ENCODE data around the gene RAB35. TPM values are rescaled to one million over a fixed set of nuclear protein-coding genes. Genes with fewer than 3 reads are reported as not detected.

Gene RAB35
- total RNA-seq, 4 donors from 2014 or later = 12.3 to 30.7 (median 16.9) TPM

DNA sequence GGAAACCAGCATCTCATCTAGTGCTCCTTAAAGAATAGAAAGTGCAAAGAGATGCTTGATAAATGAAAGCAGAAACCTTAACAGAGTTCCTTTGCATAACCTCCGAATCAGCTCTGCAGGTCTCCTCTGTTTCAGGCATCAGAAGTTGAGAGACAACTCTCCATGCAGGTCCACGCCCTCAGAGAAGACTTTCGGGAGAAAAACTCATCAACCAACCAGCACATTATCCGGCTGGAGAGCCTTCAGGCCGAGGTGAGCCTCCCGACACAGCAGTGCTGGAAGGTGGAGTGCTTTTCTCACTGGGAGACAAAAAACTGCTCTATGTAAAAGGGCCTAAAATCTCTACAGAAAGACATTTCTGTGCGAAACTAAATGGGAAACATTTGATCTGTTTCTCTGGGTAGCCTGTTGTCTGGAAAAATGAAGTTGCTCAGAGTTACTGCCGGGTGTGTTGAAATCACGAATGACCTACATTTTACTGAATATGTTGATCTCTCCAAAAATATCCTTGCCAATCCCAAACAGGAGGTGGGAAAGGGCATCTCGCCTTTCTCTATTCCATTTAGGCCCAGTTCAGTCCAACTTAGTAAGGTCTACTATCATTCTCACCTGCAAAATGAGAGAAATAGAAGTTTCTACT is 54.9 kb downstream of the RAB35 start:
- Histone ChIP-seq H3K9me3 (no peaks in the 10 kb centered on the region), H3K27me3 (peaks cover 0 to 5% (median 3%) of the 10 kb centered on the region in 3 donors), H3K27ac (no peak overlapping the region), H3K36me3 (no peaks in the 10 kb centered on the region), H3K4me1 (no peaks in the 10 kb centered on the region), H3K4me3 (no peak overlapping the region)
- no peak for DNase-seq
- intact Hi-C loops (cut with DNase I; ENCODE audit: low total_unique reads) = no loop called here
- ATAC-seq = no peak
- TF ChIP-seq, protein P1, sequence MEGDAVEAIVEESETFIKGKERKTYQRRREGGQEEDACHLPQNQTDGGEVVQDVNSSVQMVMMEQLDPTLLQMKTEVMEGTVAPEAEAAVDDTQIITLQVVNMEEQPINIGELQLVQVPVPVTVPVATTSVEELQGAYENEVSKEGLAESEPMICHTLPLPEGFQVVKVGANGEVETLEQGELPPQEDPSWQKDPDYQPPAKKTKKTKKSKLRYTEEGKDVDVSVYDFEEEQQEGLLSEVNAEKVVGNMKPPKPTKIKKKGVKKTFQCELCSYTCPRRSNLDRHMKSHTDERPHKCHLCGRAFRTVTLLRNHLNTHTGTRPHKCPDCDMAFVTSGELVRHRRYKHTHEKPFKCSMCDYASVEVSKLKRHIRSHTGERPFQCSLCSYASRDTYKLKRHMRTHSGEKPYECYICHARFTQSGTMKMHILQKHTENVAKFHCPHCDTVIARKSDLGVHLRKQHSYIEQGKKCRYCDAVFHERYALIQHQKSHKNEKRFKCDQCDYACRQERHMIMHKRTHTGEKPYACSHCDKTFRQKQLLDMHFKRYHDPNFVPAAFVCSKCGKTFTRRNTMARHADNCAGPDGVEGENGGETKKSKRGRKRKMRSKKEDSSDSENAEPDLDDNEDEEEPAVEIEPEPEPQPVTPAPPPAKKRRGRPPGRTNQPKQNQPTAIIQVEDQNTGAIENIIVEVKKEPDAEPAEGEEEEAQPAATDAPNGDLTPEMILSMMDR (IDR thresholded peaks at IDR 0.05 in 4 of 5, conservative IDR thresholded peaks at IDR 0.05 in 1 of 5) = no peak
- no peak for TF ChIP-seq POLR2A (IDR thresholded peaks at IDR 0.05)
- in situ Hi-C loops (cut with MboI; ENCODE audit: low sequenced_read_pairs in 4 of 4) = no loop called here

DNA sequence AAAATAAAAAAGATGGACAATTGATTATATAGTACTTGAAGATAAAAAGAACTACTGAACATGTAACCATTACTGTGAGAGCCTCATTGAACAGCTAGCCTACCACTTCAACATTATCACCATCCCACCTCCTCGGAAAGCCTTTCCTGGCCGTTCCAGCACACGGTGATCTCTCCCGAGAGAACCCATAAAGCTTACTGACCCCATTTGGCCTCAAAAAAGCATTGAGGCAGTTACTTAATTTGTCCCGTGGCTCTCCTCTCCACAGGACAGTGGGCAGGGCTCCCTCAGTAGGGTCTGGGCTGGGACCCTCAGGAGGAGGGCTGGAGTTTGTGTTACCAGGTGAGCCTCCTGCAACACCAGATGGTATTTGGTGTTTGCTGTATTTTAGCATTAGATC is 55.8 kb downstream of the RAB35 start:
- intact Hi-C loops (cut with DNase I; ENCODE audit: low total_unique reads) = no loop called here

DNA sequence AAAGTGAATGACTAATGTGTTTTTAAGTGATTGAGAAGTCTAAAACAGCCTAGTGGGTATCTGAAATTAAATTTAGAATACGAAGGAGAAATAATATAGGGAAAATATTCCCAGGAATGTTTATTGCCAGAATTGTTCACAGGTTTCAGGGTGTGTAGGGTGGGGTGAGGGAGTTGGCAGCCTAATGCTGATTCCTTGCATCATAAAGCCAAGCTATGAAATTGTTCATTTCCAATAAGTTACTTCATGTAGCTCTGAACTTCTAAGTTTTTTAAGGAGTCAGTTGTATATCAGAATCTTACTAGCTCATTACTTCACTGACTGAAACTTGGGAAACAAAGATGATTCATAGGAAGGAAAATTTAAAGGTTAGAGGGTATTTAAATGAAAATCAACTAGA is 56.4 kb downstream of the RAB35 start:
- no peak for DNase-seq
- TF ChIP-seq POLR2A (IDR thresholded peaks at IDR 0.05) = no peak
- TF ChIP-seq, protein P1 (IDR thresholded peaks at IDR 0.05 in 4 of 5, conservative IDR thresholded peaks at IDR 0.05 in 1 of 5) = no peak
- in situ Hi-C loops (cut with MboI; ENCODE audit: low sequenced_read_pairs in 4 of 4) = no loop called here
- H3K4me1 ChIP-seq = no peaks in the 10 kb centered on the region
- no peak for ATAC-seq
- H3K9me3 ChIP-seq = no peaks in the 10 kb centered on the region
- intact Hi-C loops (cut with DNase I; ENCODE audit: low total_unique reads) = no loop called here
- H3K4me3 ChIP-seq = no peak overlapping the region
- peaks cover 0 to 5% (median 3%) of the 10 kb centered on the region in 3 donors for H3K27me3 ChIP-seq
- no peak overlapping the region for H3K27ac ChIP-seq
- no peaks in the 10 kb centered on the region for H3K36me3 ChIP-seq

More for the DNA sequence above, 55.8 kb downstream of the RAB35 start:
- Histone ChIP-seq H3K9me3 (no peaks in the 10 kb centered on the region), H3K4me3 (no peak overlapping the region), H3K36me3 (no peaks in the 10 kb centered on the region), H3K27me3 (peaks cover 0 to 5% (median 3%) of the 10 kb centered on the region in 3 donors), H3K27ac (no peak overlapping the region), H3K4me1 (no peaks in the 10 kb centered on the region)
- in situ Hi-C loops (cut with MboI; ENCODE audit: low sequenced_read_pairs in 4 of 4) = no loop called here
- no peak for ATAC-seq
- no peak for DNase-seq
- TF ChIP-seq, protein P1 (IDR thresholded peaks at IDR 0.05 in 4 of 5, conservative IDR thresholded peaks at IDR 0.05 in 1 of 5) = no peak
- no peak for TF ChIP-seq POLR2A (IDR thresholded peaks at IDR 0.05)

DNA sequence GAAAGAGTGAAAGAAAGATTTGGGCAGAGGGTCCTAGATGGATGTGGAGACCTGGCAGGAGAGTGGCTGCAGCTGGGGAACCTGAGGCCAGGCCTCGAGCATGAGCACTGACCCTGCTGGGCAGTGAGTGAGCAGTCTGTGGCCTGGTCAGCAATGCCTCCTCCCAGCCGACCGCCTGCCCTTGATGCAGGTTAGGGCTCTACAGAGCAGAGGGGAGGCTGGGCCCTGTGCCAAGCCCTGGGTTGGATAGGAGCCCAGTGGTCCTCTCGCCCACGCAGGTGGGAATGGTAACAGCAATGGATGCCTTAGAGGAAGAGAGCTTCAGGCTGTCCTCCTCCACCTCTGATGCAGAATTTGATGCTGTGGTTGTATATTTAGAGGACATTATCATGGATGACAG is 59.8 kb downstream of the RAB35 start:
- ATAC-seq = no peak
- H3K27me3 ChIP-seq = peaks cover 0 to 5% (median 3%) of the 10 kb centered on the region in 3 donors

More for the DNA sequence above, 59.8 kb downstream of the RAB35 start:
- H3K27ac ChIP-seq = no peak overlapping the region
- intact Hi-C loops (cut with DNase I; ENCODE audit: low total_unique reads) (no loop called here), in situ Hi-C loops (cut with MboI; ENCODE audit: low sequenced_read_pairs in 4 of 4) (no loop called here)
- no peaks in the 10 kb centered on the region for H3K36me3 ChIP-seq
- H3K4me1 ChIP-seq = no peaks in the 10 kb centered on the region
- TF ChIP-seq, protein P1 (IDR thresholded peaks at IDR 0.05 in 4 of 5, conservative IDR thresholded peaks at IDR 0.05 in 1 of 5) = no peak
- TF ChIP-seq POLR2A (IDR thresholded peaks at IDR 0.05) = no peak
- H3K9me3 ChIP-seq = no peaks in the 10 kb centered on the region
- H3K4me3 ChIP-seq = no peak overlapping the region
- DNase-seq = no peak

Data from gastrocnemius medialis (tissue), 4 donors.